Measurements from ENCODE around the gene NIPAL1. TPM values are rescaled to one million over a fixed set of nuclear protein-coding genes. Genes with fewer than 3 reads are reported as not detected.

Gene NIPAL1
- total RNA-seq, 1 experiment from 2014 or later: 7.3 TPM

- Histone ChIP-seq H4K20me1 (ENCODE audit: low read length) (no peaks in the 10 kb centered on the region), H3K9me2 (replicated peaks; ENCODE audit: low read length) (no peaks in the 10 kb centered on the region), H3K79me2 (ENCODE audit: low read length) (peaks cover 30% of the 10 kb centered on the region), H3K4me1 (ENCODE audit: insufficient read depth, low read length) (peaks cover 8% of the 10 kb centered on the region), H3F3A (ENCODE audit: low read length, unreplicated experiment) (no peaks in the 10 kb centered on the region), H3K36me3 (ENCODE audit: low read depth, low read length) (peaks cover 11% of the 10 kb centered on the region; the same call in 1 of the 2 replicates), H3K9me3 (ENCODE audit: low read length) (no peaks in the 10 kb centered on the region), H3K9ac (ENCODE audit: low read length) (no peak overlapping the region), H3K4me3 (ENCODE audit: low read length) (no peak overlapping the region), H3K27me3 (ENCODE audit: low read length) (no peaks in the 10 kb centered on the region), H2AFZ (ENCODE audit: low read length) (no peak overlapping the region), H3K27ac (ENCODE audit: low read length) (no peak overlapping the region), H3K4me2 (ENCODE audit: low read length) (no peak overlapping the region)
- no peak for TF ChIP-seq EZH2phosphoT487 (IDR thresholded peaks at IDR 0.05; ENCODE audit: borderline replicate concordance, low read length)
- TF ChIP-seq CTCF (conservative IDR thresholded peaks at IDR 0.05; ENCODE audit: low read depth, low read length): no peak
- TF ChIP-seq EZH2 (IDR thresholded peaks at IDR 0.05; ENCODE audit: low read length, unreplicated experiment): no peak
- no TSS peak for BruUV-seq (replicated peaks)
- CTCF ChIA-PET: no interaction called here
- intact Hi-C loops (cut with micrococcal nuclease): no loop called here
- DNase-seq (no peak), ATAC-seq (no peak)
- POLR2A ChIA-PET (ENCODE audit: unreplicated experiment): no interaction called here
Measured at GRCh38 chr4:48021100-48021499, 4.5 kb downstream of the NIPAL1 start.

- DNase-seq (no peak), ATAC-seq (no peak)
- Histone ChIP-seq H3K9me2 (replicated peaks; ENCODE audit: low read length) (no peaks in the 10 kb centered on the region), H3F3A (ENCODE audit: low read length, unreplicated experiment) (no peaks in the 10 kb centered on the region), H3K9ac (ENCODE audit: low read length) (no peak overlapping the region), H3K4me1 (ENCODE audit: insufficient read depth, low read length) (peaks cover 8% of the 10 kb centered on the region), H3K27me3 (ENCODE audit: low read length) (no peaks in the 10 kb centered on the region), H3K27ac (ENCODE audit: low read length) (no peak overlapping the region), H3K4me3 (ENCODE audit: low read length) (no peak overlapping the region), H4K20me1 (ENCODE audit: low read length) (no peaks in the 10 kb centered on the region), H3K79me2 (ENCODE audit: low read length) (peaks cover 30% of the 10 kb centered on the region), H3K9me3 (ENCODE audit: low read length) (no peaks in the 10 kb centered on the region), H2AFZ (ENCODE audit: low read length) (no peak overlapping the region), H3K4me2 (ENCODE audit: low read length) (no peak overlapping the region), H3K36me3 (ENCODE audit: low read depth, low read length) (peaks cover 16% of the 10 kb centered on the region)
- TF ChIP-seq CTCF (conservative IDR thresholded peaks at IDR 0.05; ENCODE audit: low read depth, low read length) (no peak), EZH2phosphoT487 (IDR thresholded peaks at IDR 0.05; ENCODE audit: borderline replicate concordance, low read length) (no peak), EZH2 (IDR thresholded peaks at IDR 0.05; ENCODE audit: low read length, unreplicated experiment) (no peak)
- BruUV-seq (replicated peaks): no TSS peak
- POLR2A ChIA-PET (ENCODE audit: unreplicated experiment): no interaction called here
- intact Hi-C loops (cut with micrococcal nuclease): no loop called here
- CTCF ChIA-PET: no interaction called here
Measured at GRCh38 chr4:48022192-48022799, 5.7 kb downstream of the NIPAL1 start.

- Histone ChIP-seq H2AFZ (ENCODE audit: low read length) (no peak overlapping the region), H4K20me1 (ENCODE audit: low read length) (no peaks in the 10 kb centered on the region), H3K9ac (ENCODE audit: low read length) (no peak overlapping the region), H3K27me3 (ENCODE audit: low read length) (no peaks in the 10 kb centered on the region), H3F3A (ENCODE audit: low read length, unreplicated experiment) (no peaks in the 10 kb centered on the region), H3K4me2 (ENCODE audit: low read length) (no peak overlapping the region), H3K4me3 (ENCODE audit: low read length) (no peak overlapping the region), H3K9me3 (ENCODE audit: low read length) (no peaks in the 10 kb centered on the region), H3K27ac (ENCODE audit: low read length) (no peak overlapping the region), H3K79me2 (ENCODE audit: low read length) (peaks cover 8% of the 10 kb centered on the region), H3K36me3 (ENCODE audit: low read depth, low read length) (peaks cover 26% of the 10 kb centered on the region), H3K4me1 (ENCODE audit: insufficient read depth, low read length) (no peaks in the 10 kb centered on the region), H3K9me2 (replicated peaks; ENCODE audit: low read length) (no peaks in the 10 kb centered on the region)
- intact Hi-C loops (cut with micrococcal nuclease): no loop called here
- ATAC-seq (no peak), DNase-seq (no peak)
- no TSS peak for BruUV-seq (replicated peaks)
- no peak for TF ChIP-seq CTCF (conservative IDR thresholded peaks at IDR 0.05; ENCODE audit: low read depth, low read length)
- no peak for TF ChIP-seq EZH2phosphoT487 (IDR thresholded peaks at IDR 0.05; ENCODE audit: borderline replicate concordance, low read length)
- no peak for TF ChIP-seq EZH2 (IDR thresholded peaks at IDR 0.05; ENCODE audit: low read length, unreplicated experiment)
- ChIA-PET CTCF (no interaction called here), POLR2A (ENCODE audit: unreplicated experiment) (no interaction called here)
Measured at GRCh38 chr4:48024522-48024921, 8.0 kb downstream of the NIPAL1 start.

Data from PC-3 (cell line).